HepG2 (cell line): Measurements from ENCODE around the gene PRR15L. TPM values are rescaled to one million over a fixed set of nuclear protein-coding genes. Genes with fewer than 3 reads are reported as not detected.

Source experiments
- ESRRA ChIP-seq: sonication (generic); formaldehyde crosslinking; IDR thresholded peaks from 2 replicates; pipeline ENCODE4 v1.5.1; 2020; ENCODE audit warnings: mild to moderate bottlenecking, low read depth, missing genetic modification reagents
- HCFC1 ChIP-seq: fragments of 150-350 bp; IDR thresholded peaks from 2 replicates; pipeline ENCODE4 v1.6.1; 2014; ENCODE audit warnings: low read depth, low read length
- JUND ChIP-seq: sonication (generic); formaldehyde crosslinking; IDR thresholded peaks from 2 replicates; pipeline ENCODE4 v1.8.0; 2022; ENCODE audit warnings: mild to moderate bottlenecking, missing genetic modification reagents
- KAT8 ChIP-seq: IDR thresholded peaks from 2 replicates; pipeline ENCODE4 v1.6.1; 2016; ENCODE audit warnings: missing genetic modification reagents, missing compliant biosample characterization
- KDM6A ChIP-seq: IDR thresholded peaks from 2 replicates; pipeline ENCODE4 v1.6.1; 2016; ENCODE audit warnings: low read depth
- KMT2B ChIP-seq: IDR thresholded peaks from 2 replicates; pipeline ENCODE4 v1.6.1; 2016; ENCODE audit warnings: missing genetic modification reagents, missing compliant biosample characterization
- LCORL ChIP-seq, 2 experiments: fragments of 450-650 bp in 1 of 2; sonication (generic) in 1 of 2; formaldehyde crosslinking in 1 of 2; IDR thresholded peaks; 2 replicates each; pipeline versions ENCODE4 v1.5.0 to v1.6.1; 2017 to 2020; ENCODE audit warnings: antibody characterized with exemption in 1 of 2, missing genetic modification reagents in 1 of 2
- MAZ ChIP-seq, 2 experiments: sonication (generic) in 1 of 2; formaldehyde crosslinking in 1 of 2; IDR thresholded peaks; 2 replicates each; pipeline versions ENCODE4 v1.5.0 to v1.6.1; 2012 to 2020; ENCODE audit warnings: low read depth in 2 of 2, mild to moderate bottlenecking in 2 of 2, borderline replicate concordance in 1 of 2, improper control_type of control experiment in 1 of 2, low read length in 1 of 2, missing genetic modification reagents in 1 of 2, moderate library complexity in 1 of 2
- NFKBIZ ChIP-seq: IDR thresholded peaks from 2 replicates; pipeline ENCODE4 v1.6.1; 2018; ENCODE audit warnings: missing genetic modification reagents, missing compliant biosample characterization
- NFYB ChIP-seq: sonication (generic); formaldehyde crosslinking; IDR thresholded peaks from 2 replicates; pipeline ENCODE4 v1.4.0; 2020; ENCODE audit warnings: missing genetic modification reagents
- SP2 ChIP-seq: sonication (generic); formaldehyde crosslinking; IDR thresholded peaks from 2 replicates; pipeline ENCODE4 v1.5.1; 2020; ENCODE audit warnings: mild to moderate bottlenecking, missing genetic modification reagents
- ZBTB20 ChIP-seq: sonication (generic); formaldehyde crosslinking; IDR thresholded peaks from 2 replicates; pipeline ENCODE4 v1.8.1; 2023; ENCODE audit warnings: missing genetic modification reagents, low read depth, mild to moderate bottlenecking, borderline replicate concordance
- ZMYM4 ChIP-seq: sonication (generic); formaldehyde crosslinking; IDR thresholded peaks from 2 replicates; pipeline ENCODE4 v1.8.1; 2023; ENCODE audit warnings: mild to moderate bottlenecking, missing genetic modification reagents
- ZNF232 ChIP-seq: sonication (generic); formaldehyde crosslinking; IDR thresholded peaks from 2 replicates; pipeline ENCODE4 v1.4.0; 2020; ENCODE audit warnings: missing genetic modification reagents, borderline replicate concordance
- ZNF292 ChIP-seq: sonication (generic); formaldehyde crosslinking; IDR thresholded peaks from 2 replicates; pipeline ENCODE4 v1.8.1; 2022; ENCODE audit warnings: mild to moderate bottlenecking, low read depth, missing genetic modification reagents, borderline replicate concordance
- ZNF382 ChIP-seq: sonication (generic); formaldehyde crosslinking; IDR thresholded peaks from 2 replicates; pipeline ENCODE4 v1.5.0; 2020; ENCODE audit warnings: missing genetic modification reagents, mild to moderate bottlenecking, borderline replicate concordance
- ZNF580 ChIP-seq: IDR thresholded peaks from 2 replicates; pipeline ENCODE4 v1.6.1; 2016; ENCODE audit warnings: low read depth, borderline replicate concordance
- ZNF792 ChIP-seq: IDR thresholded peaks from 2 replicates; pipeline ENCODE4 v1.6.1; 2016
- ZNF841 ChIP-seq: sonication (generic); formaldehyde crosslinking; IDR thresholded peaks from 2 replicates; pipeline ENCODE4 v1.8.1; 2023; ENCODE audit warnings: missing genetic modification reagents, borderline replicate concordance
- polyA plus RNA-seq, 8 experiments: library from polyadenylated mRNA; depleted of rRNA in 3 of 8; stranded (reverse) in 7 of 8; unstranded in 1 of 8; fragments of >200 nt; fragmentation: Illumina TruSeq in 4 of 8; extraction: Trizol in 4 of 8; gene quantifications; 2 replicates each; pipeline versions ENCODE4 v1.2.1 to v1.2.3, GENCODE V29; 2011 to 2016; ENCODE audit warnings: low read depth in 4 of 8, missing spikeins in 1 of 8, mixed read lengths in 1 of 8; ENCODE audit not compliant: insufficient read depth in 1 of 8
- total RNA-seq, 5 experiments: library from RNA; depleted of rRNA; stranded (reverse); fragments of >200 nt; fragmentation: Illumina TruSeq; extraction: Trizol; gene quantifications; 2 replicates each; pipeline ENCODE4 v1.2.3, GENCODE V29; 2016; ENCODE audit warnings: low read depth in 1 of 5
- TF ChIP-seq, protein P1 (sequence below): sonication (generic); formaldehyde crosslinking; IDR thresholded peaks from 2 replicates; pipeline ENCODE4 v1.8.1; 2023; ENCODE audit warnings: mild to moderate bottlenecking, inconsistent platforms, moderate library complexity, missing genetic modification reagents, borderline replicate concordance
- TF ChIP-seq, protein P2 (sequence below): IDR thresholded peaks from 2 replicates; pipeline ENCODE4 v1.6.1; 2016
- TF ChIP-seq, protein P3 (sequence below): sonication (generic); formaldehyde crosslinking; IDR thresholded peaks from 2 replicates; pipeline ENCODE4 v1.4.0; 2020; ENCODE audit warnings: missing genetic modification reagents, mild to moderate bottlenecking, borderline replicate concordance
- TF ChIP-seq, protein P4 (sequence below): sonication (generic); formaldehyde crosslinking; IDR thresholded peaks from 2 replicates; pipeline ENCODE4 v1.4.0; 2020; ENCODE audit warnings: low read depth, mild to moderate bottlenecking, missing genetic modification reagents

PRR15L gene
- total and polyA plus RNA-seq, 2 of the 13 experiments (the other 11 are each of a cell fraction or from before 2014, with no cell fraction given), result 0.44 to 2.0 TPM

DNA sequence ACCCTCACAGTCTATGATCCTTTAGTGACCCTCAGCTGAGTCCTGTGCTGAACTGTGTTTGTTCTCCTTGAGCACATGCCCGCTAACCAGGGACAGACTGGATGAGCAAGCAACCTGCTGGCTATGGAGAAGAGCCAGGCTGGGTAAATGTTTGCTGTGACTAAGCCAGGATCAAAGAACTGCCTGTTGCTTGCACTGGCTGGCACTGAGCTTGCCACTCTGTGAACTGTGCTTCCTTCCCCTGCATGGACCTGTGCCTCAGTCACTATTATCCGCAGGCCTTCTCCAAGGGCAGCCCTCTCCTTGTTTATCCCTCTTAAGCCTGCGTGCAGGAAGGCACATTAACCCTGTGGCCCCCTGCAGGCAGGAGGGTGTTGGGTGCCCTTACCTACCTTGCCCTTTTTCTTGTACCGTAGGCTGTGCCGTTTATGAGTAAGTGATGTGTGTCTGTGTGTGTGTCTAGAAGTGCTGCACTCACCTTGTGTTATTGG lies 8.9 kb downstream of the PRR15L start (continued):
- TF ChIP-seq SP2 (CRISPR knock-in tag) (0 out of 2 replicates have a peak, but pooled peaks have one; percentile 47), KDM6A (CRISPR knock-in tag) (peak; percentile 50; the same call in 1 of the 2 replicates), JUND (CRISPR knock-in tag) (peak; percentile 60; the same call in 1 of the 2 replicates), KMT2B (no peak; the same call in 1 of the 2 replicates), ESRRA (CRISPR knock-in tag) (0 out of 2 replicates have a peak, but pooled peaks have one; percentile 43), HCFC1 (no peak), ZNF232 (CRISPR knock-in tag) (0 out of 2 replicates have a peak, but pooled peaks have one; percentile 42), ZNF841 (no peak), ZNF382 (CRISPR knock-in tag) (no peak), NFKBIZ (CRISPR knock-in tag) (peak; percentile 69; the same call in 1 of the 2 replicates), ZMYM4 (no peak), LCORL (IDR thresholded peaks at IDR 0.05) (no peak), LCORL (CRISPR knock-in tag; IDR thresholded peaks at IDR 0.05) (no peak), ZNF792 (peak; percentile 87), NFYB (CRISPR knock-in tag) (0 out of 2 replicates have a peak, but pooled peaks have one; percentile 8), ZNF580 (CRISPR knock-in tag) (0 out of 2 replicates have a peak, but pooled peaks have one; percentile 16), MAZ (IDR thresholded peaks at IDR 0.05; ENCODE audit: borderline replicate concordance, low read depth, low read length) (0 out of 2 replicates have a peak, but pooled peaks have one; percentile 22), MAZ (CRISPR knock-in tag; IDR thresholded peaks at IDR 0.05; ENCODE audit: low read depth) (no peak), ZBTB20 (peak; percentile 18; the same call in 1 of the 2 replicates), ZNF292 (CRISPR knock-in tag) (no peak), KAT8 (CRISPR knock-in tag) (no peak; the same call in 1 of the 2 replicates)
- TF ChIP-seq, protein P1, sequence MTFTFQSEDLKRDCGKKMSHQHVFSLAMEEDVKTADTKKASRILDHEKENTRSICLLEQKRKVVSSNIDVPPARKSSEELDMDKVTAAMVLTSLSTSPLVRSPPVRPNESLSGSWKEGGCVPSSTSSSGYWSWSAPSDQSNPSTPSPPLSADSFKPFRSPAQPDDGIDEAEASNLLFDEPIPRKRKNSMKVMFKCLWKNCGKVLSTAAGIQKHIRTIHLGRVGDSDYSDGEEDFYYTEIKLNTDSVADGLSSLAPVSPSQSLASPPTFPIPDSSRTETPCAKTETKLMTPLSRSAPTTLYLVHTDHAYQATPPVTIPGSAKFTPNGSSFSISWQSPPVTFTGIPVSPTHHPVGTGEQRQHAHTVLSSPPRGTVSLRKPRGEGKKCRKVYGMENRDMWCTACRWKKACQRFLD (CRISPR knock-in tag), result no peak
- TF ChIP-seq, protein P2, sequence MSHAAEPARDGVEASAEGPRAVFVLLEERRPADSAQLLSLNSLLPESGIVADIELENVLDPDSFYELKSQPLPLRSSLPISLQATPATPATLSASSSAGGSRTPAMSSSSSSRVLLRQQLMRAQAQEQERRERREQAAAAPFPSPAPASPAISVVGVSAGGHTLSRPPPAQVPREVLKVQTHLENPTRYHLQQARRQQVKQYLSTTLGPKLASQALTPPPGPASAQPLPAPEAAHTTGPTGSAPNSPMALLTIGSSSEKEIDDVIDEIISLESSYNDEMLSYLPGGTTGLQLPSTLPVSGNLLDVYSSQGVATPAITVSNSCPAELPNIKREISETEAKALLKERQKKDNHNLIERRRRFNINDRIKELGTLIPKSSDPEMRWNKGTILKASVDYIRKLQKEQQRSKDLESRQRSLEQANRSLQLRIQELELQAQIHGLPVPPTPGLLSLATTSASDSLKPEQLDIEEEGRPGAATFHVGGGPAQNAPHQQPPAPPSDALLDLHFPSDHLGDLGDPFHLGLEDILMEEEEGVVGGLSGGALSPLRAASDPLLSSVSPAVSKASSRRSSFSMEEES (CRISPR knock-in tag), result peak; percentile 62
- TF ChIP-seq, protein P3, sequence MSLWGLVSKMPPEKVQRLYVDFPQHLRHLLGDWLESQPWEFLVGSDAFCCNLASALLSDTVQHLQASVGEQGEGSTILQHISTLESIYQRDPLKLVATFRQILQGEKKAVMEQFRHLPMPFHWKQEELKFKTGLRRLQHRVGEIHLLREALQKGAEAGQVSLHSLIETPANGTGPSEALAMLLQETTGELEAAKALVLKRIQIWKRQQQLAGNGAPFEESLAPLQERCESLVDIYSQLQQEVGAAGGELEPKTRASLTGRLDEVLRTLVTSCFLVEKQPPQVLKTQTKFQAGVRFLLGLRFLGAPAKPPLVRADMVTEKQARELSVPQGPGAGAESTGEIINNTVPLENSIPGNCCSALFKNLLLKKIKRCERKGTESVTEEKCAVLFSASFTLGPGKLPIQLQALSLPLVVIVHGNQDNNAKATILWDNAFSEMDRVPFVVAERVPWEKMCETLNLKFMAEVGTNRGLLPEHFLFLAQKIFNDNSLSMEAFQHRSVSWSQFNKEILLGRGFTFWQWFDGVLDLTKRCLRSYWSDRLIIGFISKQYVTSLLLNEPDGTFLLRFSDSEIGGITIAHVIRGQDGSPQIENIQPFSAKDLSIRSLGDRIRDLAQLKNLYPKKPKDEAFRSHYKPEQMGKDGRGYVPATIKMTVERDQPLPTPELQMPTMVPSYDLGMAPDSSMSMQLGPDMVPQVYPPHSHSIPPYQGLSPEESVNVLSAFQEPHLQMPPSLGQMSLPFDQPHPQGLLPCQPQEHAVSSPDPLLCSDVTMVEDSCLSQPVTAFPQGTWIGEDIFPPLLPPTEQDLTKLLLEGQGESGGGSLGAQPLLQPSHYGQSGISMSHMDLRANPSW, result no peak
- TF ChIP-seq, protein P4, sequence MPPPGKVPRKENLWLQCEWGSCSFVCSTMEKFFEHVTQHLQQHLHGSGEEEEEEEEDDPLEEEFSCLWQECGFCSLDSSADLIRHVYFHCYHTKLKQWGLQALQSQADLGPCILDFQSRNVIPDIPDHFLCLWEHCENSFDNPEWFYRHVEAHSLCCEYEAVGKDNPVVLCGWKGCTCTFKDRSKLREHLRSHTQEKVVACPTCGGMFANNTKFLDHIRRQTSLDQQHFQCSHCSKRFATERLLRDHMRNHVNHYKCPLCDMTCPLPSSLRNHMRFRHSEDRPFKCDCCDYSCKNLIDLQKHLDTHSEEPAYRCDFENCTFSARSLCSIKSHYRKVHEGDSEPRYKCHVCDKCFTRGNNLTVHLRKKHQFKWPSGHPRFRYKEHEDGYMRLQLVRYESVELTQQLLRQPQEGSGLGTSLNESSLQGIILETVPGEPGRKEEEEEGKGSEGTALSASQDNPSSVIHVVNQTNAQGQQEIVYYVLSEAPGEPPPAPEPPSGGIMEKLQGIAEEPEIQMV (CRISPR knock-in tag), result 0 out of 2 replicates have a peak, but pooled peaks have one; percentile 46
